GM18517 (cell line): ENCODE results near the gene IFT122.
"Not testable (repeated sequence)": the region's sequence is repeated elsewhere in the genome, so short reads cannot be mapped to it uniquely, and the experiment has no call there.

Source experiments
- ATAC-seq: cut with Tn5 transposase; IDR thresholded peaks from one replicate; pipeline ENCODE4 v1.9.1; 2021; ENCODE audit warnings: mild to moderate bottlenecking, moderate library complexity; ENCODE audit not compliant: unreplicated experiment

Gene IFT122

GRCh38 chr3:129439817-129440617 lies at the start of gene IFT122, which contains the start of gene MBD4:
Gene IFT122, plus strand, starts transcription at chr3:129440224. Its CDS starts 107 bp downstream, at chr3:129440331.
Gene MBD4, minus strand, starts transcription at chr3:129439948. Its CDS starts 115 bp downstream, at chr3:129439833.
- ATAC-seq, result peak; percentile 90

GRCh38 chr3:129391583-129391982 lies 48.4 kb upstream of the IFT122 start:
- ATAC-seq, result not testable (repeated sequence)

GRCh38 chr3:129392106-129392887 lies 47.7 kb upstream of the IFT122 start:
- not testable (repeated sequence) for ATAC-seq

GRCh38 chr3:129393271-129393670 lies 46.8 kb upstream of the IFT122 start:
- ATAC-seq, result no peak

- ATAC-seq, result not testable (repeated sequence)
Measured at GRCh38 chr3:129393760-129394564, 46.1 kb upstream of the IFT122 start.

- no peak for ATAC-seq
Measured at GRCh38 chr3:129398803-129399144, 41.2 kb upstream of the IFT122 start.

GRCh38 chr3:129399145-129399894 lies 40.7 kb upstream of the IFT122 start:
- peak; percentile 85 for ATAC-seq

GRCh38 chr3:129399895-129400357 lies 40.1 kb upstream of the IFT122 start:
- no peak for ATAC-seq

GRCh38 chr3:129402210-129402609 lies 37.8 kb upstream of the IFT122 start:
- ATAC-seq, result no peak

GRCh38 chr3:129402616-129403015 lies 37.4 kb upstream of the IFT122 start:
- ATAC-seq, result no peak

GRCh38 chr3:129403450-129403849 lies 36.6 kb upstream of the IFT122 start:
- ATAC-seq, result no peak

- ATAC-seq, result no peak
Measured at GRCh38 chr3:129404130-129404529, 35.9 kb upstream of the IFT122 start.

- no peak for ATAC-seq
Measured at GRCh38 chr3:129404610-129405009, 35.4 kb upstream of the IFT122 start.

- ATAC-seq, result no peak
Measured at GRCh38 chr3:129409541-129409940, 30.5 kb upstream of the IFT122 start.

GRCh38 chr3:129410971-129411370 lies 29.1 kb upstream of the IFT122 start:
- no peak for ATAC-seq

GRCh38 chr3:129412542-129413198 lies 27.4 kb upstream of the IFT122 start:
- no peak for ATAC-seq

- ATAC-seq, result not testable (repeated sequence)
Measured at GRCh38 chr3:129413238-129413637, 26.8 kb upstream of the IFT122 start.

GRCh38 chr3:129413687-129414506 lies 26.1 kb upstream of the IFT122 start:
- ATAC-seq, result peak; percentile 65

- no peak for ATAC-seq
Measured at GRCh38 chr3:129415378-129415777, 24.6 kb upstream of the IFT122 start.
